Thoracic aorta (tissue), 2 donors: ENCODE measurements around the gene SLC22A23. TPM values are rescaled to one million over a fixed set of nuclear protein-coding genes. Genes with fewer than 3 reads are reported as not detected.

ENCODE experiments used
- ATAC-seq: fragments of 150-250 bp; one replicate; pipeline ENCODE4 v1.8.0; 2017; ENCODE audit warnings: low read depth; ENCODE audit not compliant: insufficient number of reproducible peaks, low FRiP score
- DNase-seq: peaks from one replicate; pipeline ENCODE4 v3.0.0-alpha.2; 2020; ENCODE audit warnings: low spot score
- H3K27ac ChIP-seq, 2 donors: fragments of 200-600 bp; sonication (generic); 1 replicate in 1 of 2; 2 replicates in 1 of 2; pipeline ENCODE4 v1.5.1; 2016; ENCODE audit warnings: mild to moderate bottlenecking in 2 of 2, moderate library complexity in 2 of 2
- H3K27me3 ChIP-seq: fragments of 200-600 bp; sonication (generic); replicated peaks from 2 replicates; pipeline ENCODE4 v1.6.0; 2016; ENCODE audit warnings: mild to moderate bottlenecking; ENCODE audit not compliant: insufficient read depth
- H3K36me3 ChIP-seq: fragments of 200-600 bp; sonication (generic); one replicate; pipeline ENCODE4 v1.5.1; 2016
- H3K4me1 ChIP-seq, 2 donors: fragments of 200-600 bp; sonication (generic); 1 replicate in 1 of 2; 2 replicates in 1 of 2; pipeline versions ENCODE4 v1.5.1 to v1.6.0; 2016; ENCODE audit warnings: low read depth in 2 of 2, mild to moderate bottlenecking in 1 of 2; ENCODE audit not compliant: control insufficient read depth in 1 of 2
- H3K4me3 ChIP-seq: fragments of 200-600 bp; sonication (generic); 2 replicates; pipeline ENCODE4 v1.5.1; 2016; ENCODE audit warnings: mild to moderate bottlenecking
- H3K9me3 ChIP-seq: fragments of 200-600 bp; sonication (generic); 2 replicates; pipeline ENCODE4 v1.5.1; 2016
- CTCF ChIP-seq: fragments of 200-600 bp; sonication (generic); IDR thresholded peaks from one replicate; pipeline ENCODE4 v1.5.1; 2019; ENCODE audit warnings: antibody characterized with exemption
- total RNA-seq, 2 donors: library from RNA; depleted of rRNA; stranded (reverse); fragments of >200 nt; gene quantifications; one replicate each; pipeline versions ENCODE4 v1.1.0 to v1.2.3, GENCODE V29; 2016

The SLC22A23 gene
- total RNA-seq, 2 donors from 2014 or later = 5.1 to 9.7 TPM

GRCh38 chr6:3490625-3490980, 33.8 kb upstream of the SLC22A23 start:
- no peak for TF ChIP-seq CTCF
- Histone ChIP-seq H3K36me3 (no peaks in the 10 kb centered on the region), H3K4me1 (no peaks in the 10 kb centered on the region), H3K27ac (no peak overlapping the region), H3K9me3 (no peaks in the 10 kb centered on the region), H3K4me3 (no peak overlapping the region), H3K27me3 (no peaks in the 10 kb centered on the region)
- no peak for DNase-seq
- ATAC-seq = no peak

- Histone ChIP-seq H3K27me3 (no peaks in the 10 kb centered on the region), H3K36me3 (no peaks in the 10 kb centered on the region), H3K9me3 (no peaks in the 10 kb centered on the region), H3K4me1 (no peaks in the 10 kb centered on the region), H3K4me3 (no peak overlapping the region), H3K27ac (no peak overlapping the region)
- ATAC-seq (no peak), DNase-seq (no peak)
- TF ChIP-seq CTCF = no peak
These were observed 33.2 kb upstream of the SLC22A23 start for GRCh38 chr6:3489961-3490624.

GRCh38 chr6:3489027-3489757, 32.3 kb upstream of the SLC22A23 start:
- ATAC-seq (no peak), DNase-seq (no peak)
- no peak overlapping the region for H3K27ac ChIP-seq
- TF ChIP-seq CTCF = no peak
- no peaks in the 10 kb centered on the region for H3K27me3 ChIP-seq
- H3K4me3 ChIP-seq = no peak overlapping the region
- H3K4me1 ChIP-seq = no peaks in the 10 kb centered on the region
- H3K9me3 ChIP-seq = no peaks in the 10 kb centered on the region
- H3K36me3 ChIP-seq = no peaks in the 10 kb centered on the region

GRCh38 chr6:3484946-3485345, 28.1 kb upstream of the SLC22A23 start:
- H3K4me1 ChIP-seq = no peaks in the 10 kb centered on the region
- no peak for TF ChIP-seq CTCF
- no peak for ATAC-seq
- no peak overlapping the region for H3K27ac ChIP-seq
- H3K27me3 ChIP-seq = no peaks in the 10 kb centered on the region
- peaks cover 3% of the 10 kb centered on the region for H3K9me3 ChIP-seq
- DNase-seq = no peak
- no peak overlapping the region for H3K4me3 ChIP-seq
- no peaks in the 10 kb centered on the region for H3K36me3 ChIP-seq

- no peak overlapping the region for H3K27ac ChIP-seq
- H3K4me3 ChIP-seq = no peak overlapping the region
- no peak for DNase-seq
- no peaks in the 10 kb centered on the region for H3K36me3 ChIP-seq
- TF ChIP-seq CTCF = no peak
- no peaks in the 10 kb centered on the region for H3K4me1 ChIP-seq
- no peak for ATAC-seq
- peaks cover 4% of the 10 kb centered on the region for H3K9me3 ChIP-seq
- no peaks in the 10 kb centered on the region for H3K27me3 ChIP-seq
These were observed 27.3 kb upstream of the SLC22A23 start for GRCh38 chr6:3484192-3484591.
